Gastroesophageal sphincter (tissue), 4 donors: ENCODE data around the gene SLC24A3. TPM values are rescaled to one million over a fixed set of nuclear protein-coding genes. Genes with fewer than 3 reads are reported as not detected.

Source experiments
- ATAC-seq: fragments of 150-250 bp; one replicate; pipeline ENCODE4 v1.9.1; 2016; ENCODE audit warnings: mild to moderate bottlenecking, moderate library complexity
- H3K27ac ChIP-seq, 4 donors: fragments of 200-600 bp; sonication (generic) in 3 of 4; 1 replicate in 3 of 4; 2 replicates in 1 of 4; pipeline ENCODE4 v1.5.1; 2016 to 2019
- H3K27me3 ChIP-seq: fragments of 200-600 bp; sonication (generic); one replicate; pipeline ENCODE4 v1.5.1; 2019
- H3K36me3 ChIP-seq, 2 donors: fragments of 200-600 bp; sonication (generic); one replicate each; pipeline ENCODE4 v1.5.1; 2019; ENCODE audit warnings: control low read depth in 1 of 2
- H3K4me1 ChIP-seq, 3 donors: fragments of 200-600 bp; sonication (generic); 1 replicate in 2 of 3; 2 replicates in 1 of 3; pipeline ENCODE4 v1.5.1; 2016 to 2019; ENCODE audit warnings: control low read depth in 2 of 3
- H3K4me3 ChIP-seq, 2 donors: fragments of 200-600 bp; sonication (generic); one replicate each; pipeline ENCODE4 v1.5.1; 2019; ENCODE audit warnings: mild to moderate bottlenecking in 1 of 2, moderate library complexity in 1 of 2
- H3K9me3 ChIP-seq, 3 donors: fragments of 200-600 bp; sonication (generic); one replicate each; pipeline ENCODE4 v1.5.1; 2017 to 2019; ENCODE audit warnings: control low read depth in 2 of 3
- EP300 ChIP-seq: sonication (generic); formaldehyde crosslinking; IDR thresholded peaks from one replicate; pipeline ENCODE4 v1.6.1; 2017; ENCODE audit warnings: antibody characterized with exemption, mild to moderate bottlenecking
- POLR2A ChIP-seq, 2 donors: fragments of 450-650 bp; IDR thresholded peaks; one replicate each; pipeline ENCODE4 v1.6.1; 2017; ENCODE audit warnings: antibody characterized with exemption in 2 of 2, mild to moderate bottlenecking in 2 of 2, moderate library complexity in 1 of 2
- POLR2AphosphoS5 ChIP-seq: sonication (generic); formaldehyde crosslinking; IDR thresholded peaks from one replicate; pipeline ENCODE4 v1.6.1; 2017; ENCODE audit warnings: antibody characterized with exemption
- WGBS, 2 donors: methylation state at CpG; one replicate each; pipeline ENCODE4 v1.1.5; 2018; ENCODE audit warnings: low coverage in 1 of 2; 5-methylcytosine and 5-hydroxymethylcytosine counted together
- total RNA-seq, 4 donors: library from RNA; depleted of rRNA; stranded (reverse); fragments of >200 nt; gene quantifications; one replicate each; pipeline ENCODE4 v1.1.0, GENCODE V29; 2016
- TF ChIP-seq, protein P1 (sequence below), 4 experiments: fragments of 200-600 bp in 2 of 4; fragments of 450-650 bp in 2 of 4; sonication (generic) in 1 of 4; IDR thresholded peaks; one replicate each; pipeline ENCODE4 v1.5.1; 2017 to 2019; ENCODE audit warnings: antibody characterized with exemption in 4 of 4, mild to moderate bottlenecking in 2 of 4, moderate library complexity in 2 of 4

SLC24A3 gene
- total RNA-seq, 4 donors from 2014 or later: 2.7 to 13.5 (median 5.5) TPM

DNA sequence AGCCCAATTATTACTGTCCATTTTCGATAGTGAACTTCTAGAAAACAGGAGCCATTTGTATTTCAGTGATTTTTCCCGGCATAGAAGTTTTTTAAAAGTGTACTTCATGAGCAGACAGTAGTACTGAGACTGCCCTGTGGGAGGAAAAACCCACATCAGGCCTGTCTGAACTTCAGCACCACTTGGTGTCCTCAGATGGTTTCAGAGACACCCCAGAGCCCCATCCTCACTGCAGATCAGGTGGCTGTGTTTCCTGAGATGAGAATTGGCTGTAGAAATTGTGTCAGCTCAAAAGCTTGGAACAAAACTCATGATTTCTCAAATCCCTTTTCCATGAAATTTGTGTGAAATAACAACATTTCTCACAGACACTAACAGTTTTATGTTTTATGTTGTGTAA is 435.6 kb downstream of the SLC24A3 start:
- ATAC-seq: no peak
- 92 to 94% methylated on average over 2 of the region's 2 CpGs for WGBS, 2 donors

DNA sequence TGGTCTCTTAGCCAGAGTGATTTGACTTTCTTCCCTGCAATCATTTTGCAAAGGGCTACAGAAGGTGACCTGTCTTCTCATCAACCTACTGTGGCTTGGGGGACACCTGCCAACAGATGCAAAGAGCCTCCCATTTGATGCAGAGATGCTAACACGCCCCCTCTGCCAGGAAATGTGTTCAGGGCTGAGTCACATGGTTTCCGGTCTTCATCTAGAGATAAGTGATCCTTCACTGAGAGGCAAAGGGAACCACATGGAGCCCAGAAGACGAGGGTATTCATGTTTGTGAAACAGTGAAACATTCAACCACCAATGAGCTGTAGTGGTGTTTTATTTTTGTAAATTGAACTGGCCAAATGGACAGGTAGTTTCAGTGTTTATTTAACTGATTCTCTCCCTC is 436.6 kb downstream of the SLC24A3 start:
- no peaks in the 10 kb centered on the region for H3K36me3 ChIP-seq
- no peaks in the 10 kb centered on the region for H3K4me1 ChIP-seq
- H3K27me3 ChIP-seq: no peaks in the 10 kb centered on the region
- no peaks in the 10 kb centered on the region for H3K9me3 ChIP-seq
- TF ChIP-seq EP300 (no peak), POLR2AphosphoS5 (no peak), POLR2A (IDR thresholded peaks at IDR 0.05) (no peak)
- TF ChIP-seq, protein P1, sequence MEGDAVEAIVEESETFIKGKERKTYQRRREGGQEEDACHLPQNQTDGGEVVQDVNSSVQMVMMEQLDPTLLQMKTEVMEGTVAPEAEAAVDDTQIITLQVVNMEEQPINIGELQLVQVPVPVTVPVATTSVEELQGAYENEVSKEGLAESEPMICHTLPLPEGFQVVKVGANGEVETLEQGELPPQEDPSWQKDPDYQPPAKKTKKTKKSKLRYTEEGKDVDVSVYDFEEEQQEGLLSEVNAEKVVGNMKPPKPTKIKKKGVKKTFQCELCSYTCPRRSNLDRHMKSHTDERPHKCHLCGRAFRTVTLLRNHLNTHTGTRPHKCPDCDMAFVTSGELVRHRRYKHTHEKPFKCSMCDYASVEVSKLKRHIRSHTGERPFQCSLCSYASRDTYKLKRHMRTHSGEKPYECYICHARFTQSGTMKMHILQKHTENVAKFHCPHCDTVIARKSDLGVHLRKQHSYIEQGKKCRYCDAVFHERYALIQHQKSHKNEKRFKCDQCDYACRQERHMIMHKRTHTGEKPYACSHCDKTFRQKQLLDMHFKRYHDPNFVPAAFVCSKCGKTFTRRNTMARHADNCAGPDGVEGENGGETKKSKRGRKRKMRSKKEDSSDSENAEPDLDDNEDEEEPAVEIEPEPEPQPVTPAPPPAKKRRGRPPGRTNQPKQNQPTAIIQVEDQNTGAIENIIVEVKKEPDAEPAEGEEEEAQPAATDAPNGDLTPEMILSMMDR (IDR thresholded peaks at IDR 0.05): no peak
- no peak for ATAC-seq
- 74 to 93% methylated on average over 3 of the region's 3 CpGs for WGBS, 2 donors
- no peak overlapping the region for H3K27ac ChIP-seq
- H3K4me3 ChIP-seq: no peak overlapping the region

More for the DNA sequence above, 435.6 kb downstream of the SLC24A3 start:
- Histone ChIP-seq H3K4me3 (no peak overlapping the region), H3K9me3 (no peaks in the 10 kb centered on the region), H3K4me1 (no peaks in the 10 kb centered on the region), H3K36me3 (no peaks in the 10 kb centered on the region), H3K27me3 (no peaks in the 10 kb centered on the region), H3K27ac (no peak overlapping the region)
- TF ChIP-seq POLR2AphosphoS5 (no peak), EP300 (no peak), POLR2A (IDR thresholded peaks at IDR 0.05) (no peak)
- TF ChIP-seq, protein P1 (IDR thresholded peaks at IDR 0.05): no peak

DNA sequence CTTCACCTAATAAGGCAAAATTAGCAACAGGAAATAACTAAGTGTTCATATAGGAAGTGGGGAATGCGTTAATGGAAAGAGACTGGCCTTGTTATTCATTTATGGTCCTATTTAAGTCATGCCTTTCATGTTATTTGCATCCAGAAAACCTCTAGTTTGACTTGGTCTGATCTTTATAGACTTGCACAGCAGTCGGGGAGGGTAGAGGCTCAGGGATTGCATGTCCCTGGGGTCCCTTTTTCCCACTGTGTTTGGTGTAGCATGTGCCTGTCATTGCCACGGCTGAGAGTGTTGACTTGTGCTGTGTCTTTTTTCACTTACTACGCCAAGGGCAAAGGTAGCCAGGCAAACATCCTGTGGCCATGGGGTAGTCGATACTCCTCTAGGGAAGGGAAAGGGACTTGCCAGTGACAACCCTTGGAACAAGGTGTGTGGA is 440.2 kb downstream of the SLC24A3 start:
- TF ChIP-seq, protein P1 (IDR thresholded peaks at IDR 0.05): no peak
- TF ChIP-seq POLR2AphosphoS5 (no peak), EP300 (no peak)
- WGBS, 2 donors: 78 to 83% methylated on average over 1 to 5 of the region's 5 CpGs
- Histone ChIP-seq H3K9me3 (no peaks in the 10 kb centered on the region), H3K4me3 (no peak overlapping the region), H3K27ac (no peak overlapping the region), H3K27me3 (no peaks in the 10 kb centered on the region), H3K4me1 (no peaks in the 10 kb centered on the region), H3K36me3 (peaks cover 0 to 4% of the 10 kb centered on the region in 2 donors)
- ATAC-seq: no peak

DNA sequence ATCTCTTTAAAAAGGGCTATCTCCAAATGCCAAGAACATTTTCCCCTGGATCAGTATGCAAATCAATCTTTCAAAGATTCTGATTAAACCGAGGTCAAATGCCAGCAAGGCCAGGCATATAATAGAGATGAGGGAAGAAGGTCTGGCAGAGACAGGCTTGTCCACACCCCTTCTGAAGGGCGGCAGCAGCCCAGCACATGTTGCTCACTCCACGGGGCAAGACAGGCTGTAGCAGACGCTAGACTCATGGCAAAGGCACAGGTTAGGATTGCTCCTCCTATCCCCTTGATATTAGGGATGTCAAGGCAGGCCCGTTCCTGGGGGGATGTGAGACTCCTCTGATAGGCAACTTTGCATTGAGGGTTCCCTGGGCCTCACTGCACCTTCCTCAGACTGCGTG is 440.9 kb downstream of the SLC24A3 start:
- no peak for ATAC-seq
- Histone ChIP-seq H3K27ac (no peak overlapping the region), H3K36me3 (peaks cover 0 to 4% of the 10 kb centered on the region in 2 donors), H3K27me3 (no peaks in the 10 kb centered on the region), H3K9me3 (no peaks in the 10 kb centered on the region), H3K4me3 (no peak overlapping the region), H3K4me1 (no peaks in the 10 kb centered on the region)
- TF ChIP-seq EP300: no peak
- no peak for TF ChIP-seq POLR2A (IDR thresholded peaks at IDR 0.05)
- TF ChIP-seq POLR2AphosphoS5: no peak
- TF ChIP-seq, protein P1 (IDR thresholded peaks at IDR 0.05): no peak
- 73 to 80% methylated on average over 2 to 3 of the region's 6 CpGs for WGBS, 2 donors

DNA sequence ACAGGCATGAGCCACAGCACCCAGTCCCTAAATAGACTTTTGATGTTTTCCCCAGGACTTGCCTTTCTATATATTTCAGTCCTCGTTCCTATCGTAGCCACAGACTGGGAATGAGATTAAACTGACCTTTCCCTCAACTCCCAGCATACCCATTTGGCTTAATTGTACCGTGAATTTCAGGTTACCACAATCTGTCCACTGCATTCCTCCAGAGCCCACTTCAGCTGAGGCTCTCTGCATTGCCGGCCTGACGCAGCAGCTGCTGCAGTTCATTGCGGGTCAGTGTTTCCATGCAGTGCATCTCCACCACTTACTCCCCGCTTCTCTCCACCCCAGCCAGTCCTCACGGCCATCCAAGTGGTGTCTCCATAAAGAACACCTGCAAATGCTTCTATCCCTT is 442.5 kb downstream of the SLC24A3 start:
- TF ChIP-seq POLR2AphosphoS5 (no peak), EP300 (no peak)
- TF ChIP-seq, protein P1 (IDR thresholded peaks at IDR 0.05): no peak
- Histone ChIP-seq H3K4me1 (no peaks in the 10 kb centered on the region), H3K36me3 (peaks cover 0 to 4% of the 10 kb centered on the region in 2 donors), H3K27ac (no peak overlapping the region), H3K4me3 (no peak overlapping the region), H3K27me3 (no peaks in the 10 kb centered on the region), H3K9me3 (no peaks in the 10 kb centered on the region)
- no peak for ATAC-seq
- 83 to 90% methylated on average over 3 to 8 of the region's 8 CpGs for WGBS, 2 donors
